GM21390 (cell line): Measurements from ENCODE around the gene SLC44A2.

Experiments used
- ATAC-seq: cut with Tn5 transposase; IDR thresholded peaks from one replicate; pipeline ENCODE4 v1.9.1; 2021; ENCODE audit not compliant: unreplicated experiment

SLC44A2 gene

GRCh38 chr19:10615429-10616023, 9.8 kb upstream of the SLC44A2 start:
- no peak for ATAC-seq

- ATAC-seq = no peak
These were observed 7.8 kb upstream of the SLC44A2 start for GRCh38 chr19:10617409-10618121.

GRCh38 chr19:10618846-10619245, 6.5 kb upstream of the SLC44A2 start:
- no peak for ATAC-seq

- no peak for ATAC-seq
These were observed 4.6 kb upstream of the SLC44A2 start for GRCh38 chr19:10620786-10621185.

GRCh38 chr19:10621966-10622365, 3.4 kb upstream of the SLC44A2 start:
- ATAC-seq = no peak

- ATAC-seq = no peak
These were observed 768 bp upstream of the SLC44A2 start for GRCh38 chr19:10624585-10624984.

- no peak for ATAC-seq
These were observed 397 bp downstream of the SLC44A2 start for GRCh38 chr19:10625762-10626138.

- no peak for ATAC-seq
These were observed 6.5 kb downstream of the SLC44A2 start for GRCh38 chr19:10631874-10632273.

- ATAC-seq = no peak
These were observed 9.1 kb downstream of the SLC44A2 start for GRCh38 chr19:10634430-10634829.

GRCh38 chr19:10634963-10635362, 9.6 kb downstream of the SLC44A2 start:
- no peak for ATAC-seq

- no peak for ATAC-seq
These were observed 11.1 kb downstream of the SLC44A2 start for GRCh38 chr19:10636304-10636972.

- no peak for ATAC-seq
These were observed 12.5 kb downstream of the SLC44A2 start for GRCh38 chr19:10637894-10638293.

GRCh38 chr19:10639836-10640235, 14.5 kb downstream of the SLC44A2 start:
- ATAC-seq = no peak

- ATAC-seq = no peak
These were observed 15.0 kb downstream of the SLC44A2 start for GRCh38 chr19:10640361-10640760.

GRCh38 chr19:10641248-10641647, 15.9 kb downstream of the SLC44A2 start:
- ATAC-seq = no peak

GRCh38 chr19:10642473-10643171, 17.3 kb downstream of the SLC44A2 start:
- ATAC-seq = no peak

GRCh38 chr19:10643172-10643967, 18.0 kb downstream of the SLC44A2 start:
- ATAC-seq = no peak

GRCh38 chr19:10643968-10644259, 18.6 kb downstream of the SLC44A2 start:
- ATAC-seq = no peak

- no peak for ATAC-seq
These were observed 19.1 kb downstream of the SLC44A2 start for GRCh38 chr19:10644260-10645007.

- no peak for ATAC-seq
These were observed 21.3 kb downstream of the SLC44A2 start for GRCh38 chr19:10646456-10647159.
